Upper lobe of right lung (tissue), 1 donor: ENCODE results near the gene ENOX1. TPM values are rescaled to one million over a fixed set of nuclear protein-coding genes. Genes with fewer than 3 reads are reported as not detected.

ENCODE experiments used
- ATAC-seq: fragments of 200-7000 bp; cut with Tn5 transposase; one replicate; pipeline ENCODE4 v1.9.1; 2020; ENCODE audit warnings: mild to moderate bottlenecking, moderate library complexity
- DNase-seq: peaks from one replicate; pipeline ENCODE4 v3.0.0-alpha.2; 2020
- H3K27ac ChIP-seq: fragments of 200-600 bp; one replicate; pipeline ENCODE4 v1.8.0; 2022
- H3K27me3 ChIP-seq: fragments of 200-600 bp; one replicate; pipeline ENCODE4 v1.8.0; 2022; ENCODE audit warnings: mild to moderate bottlenecking
- H3K36me3 ChIP-seq: fragments of 200-600 bp; one replicate; pipeline ENCODE4 v1.8.0; 2022
- H3K4me1 ChIP-seq: fragments of 200-600 bp; one replicate; pipeline ENCODE4 v1.8.0; 2022
- H3K4me3 ChIP-seq: fragments of 200-600 bp; one replicate; pipeline ENCODE4 v1.8.0; 2022; ENCODE audit warnings: mild to moderate bottlenecking
- H3K9me3 ChIP-seq: fragments of 200-600 bp; one replicate; pipeline ENCODE4 v1.8.0; 2022
- CTCF ChIP-seq: fragments of 200-600 bp; IDR thresholded peaks from one replicate; pipeline ENCODE4 v1.8.0; 2022; ENCODE audit warnings: antibody characterized with exemption
- intact Hi-C: fragments of 100-400 bp; cut with DNase I; formaldehyde crosslinking; loops from one replicate; pipeline ENCODE4 v1.11.0; 2022
- total RNA-seq: library from RNA; stranded (reverse); fragmentation: NEBNext Ultra II Directional; extraction: Animal tissue kit (Norgen Biotek cat#: 25700); gene quantifications from one replicate; pipeline ENCODE4 v1.2.1, GENCODE V29; 2021
- donor health status: DM: no; HTN: yes; CAD: no; lungs with severe emphysema.

ENOX1 gene
- total RNA-seq, 1 donor from 2014 or later: 0.69 TPM

GRCh38 chr13:43785650-43786471, 911 bp downstream of the ENOX1 start:
- peak overlapping the region; percentile 55 for H3K4me3 ChIP-seq
- H3K36me3 ChIP-seq: no peaks in the 10 kb centered on the region
- peaks cover 36% of the 10 kb centered on the region for H3K27me3 ChIP-seq
- TF ChIP-seq CTCF: no peak
- DNase-seq (peak; percentile 70), ATAC-seq (peak; percentile 76)
- H3K4me1 ChIP-seq: peaks cover 22% of the 10 kb centered on the region
- no peaks in the 10 kb centered on the region for H3K9me3 ChIP-seq
- intact Hi-C loops: no loop called here
- H3K27ac ChIP-seq: no peak overlapping the region

GRCh38 chr13:43785261-43785649, 1.5 kb downstream of the ENOX1 start:
- Histone ChIP-seq H3K27me3 (peaks cover 36% of the 10 kb centered on the region), H3K4me3 (peak overlapping the region; percentile 55), H3K4me1 (peaks cover 22% of the 10 kb centered on the region), H3K36me3 (no peaks in the 10 kb centered on the region), H3K27ac (no peak overlapping the region), H3K9me3 (no peaks in the 10 kb centered on the region)
- ATAC-seq (no peak), DNase-seq (no peak)
- intact Hi-C loops: no loop called here
- no peak for TF ChIP-seq CTCF

GRCh38 chr13:43784496-43784895, 2.3 kb downstream of the ENOX1 start:
- intact Hi-C loops: no loop called here
- Histone ChIP-seq H3K4me3 (no peak overlapping the region), H3K27ac (no peak overlapping the region), H3K4me1 (peaks cover 22% of the 10 kb centered on the region), H3K36me3 (no peaks in the 10 kb centered on the region), H3K27me3 (peaks cover 36% of the 10 kb centered on the region), H3K9me3 (no peaks in the 10 kb centered on the region)
- no peak for TF ChIP-seq CTCF
- DNase-seq (no peak), ATAC-seq (no peak)

GRCh38 chr13:43783820-43784219, 3.0 kb downstream of the ENOX1 start:
- H3K27me3 ChIP-seq: peaks cover 31% of the 10 kb centered on the region
- H3K9me3 ChIP-seq: no peaks in the 10 kb centered on the region
- H3K27ac ChIP-seq: no peak overlapping the region
- TF ChIP-seq CTCF: no peak
- ATAC-seq (no peak), DNase-seq (no peak)
- intact Hi-C loops: no loop called here
- no peak overlapping the region for H3K4me3 ChIP-seq
- H3K36me3 ChIP-seq: no peaks in the 10 kb centered on the region
- H3K4me1 ChIP-seq: peaks cover 22% of the 10 kb centered on the region

- TF ChIP-seq CTCF: no peak
- H3K36me3 ChIP-seq: no peaks in the 10 kb centered on the region
- DNase-seq (no peak), ATAC-seq (no peak)
- H3K9me3 ChIP-seq: no peaks in the 10 kb centered on the region
- no peak overlapping the region for H3K27ac ChIP-seq
- no peak overlapping the region for H3K4me3 ChIP-seq
- H3K27me3 ChIP-seq: peaks cover 19% of the 10 kb centered on the region
- intact Hi-C loops: no loop called here
- H3K4me1 ChIP-seq: peaks cover 20% of the 10 kb centered on the region
Observed at GRCh38 chr13:43782686-43783085, 4.1 kb downstream of the ENOX1 start.
